Measurements from ENCODE around the gene CEP97.

CEP97 gene

GRCh38 chr3:101819649-101820206, 95.3 kb downstream of the CEP97 start:
- H3K36me3 Mint-ChIP-seq, result peaks cover 51% of the 10 kb centered on the region
- no peak overlapping the region for H3K27ac Mint-ChIP-seq
- no peak for DNase-seq
- no peaks in the 10 kb centered on the region for H3K9me3 Mint-ChIP-seq
- peaks cover 10% of the 10 kb centered on the region for H3K4me1 Mint-ChIP-seq
- no peak overlapping the region for H3K4me3 Mint-ChIP-seq
- no peaks in the 10 kb centered on the region for H3K27me3 Mint-ChIP-seq
- CTCF ChIA-PET, result no interaction called here
